Left colon (tissue), 2 donors: ENCODE data around the gene ANKRD11. TPM values are rescaled to one million over a fixed set of nuclear protein-coding genes. Genes with fewer than 3 reads are reported as not detected.
"Not testable (repeated sequence)": the region's sequence is repeated elsewhere in the genome, so short reads cannot be mapped to it uniquely, and the experiment has no call there.

ENCODE experiments used
- ATAC-seq: fragments of 200-7000 bp; cut with Tn5 transposase; one replicate; pipeline ENCODE4 v1.9.1; 2020; ENCODE audit warnings: mild to moderate bottlenecking, moderate library complexity
- DNase-seq, 2 donors: peaks; one replicate each; pipeline ENCODE4 v3.0.0-alpha.2; 2020
- intact Hi-C, 2 donors: fragments of 100-400 bp; cut with DNase I in 1 of 2; cut with micrococcal nuclease in 1 of 2; formaldehyde crosslinking; loops; one replicate each; pipeline versions ENCODE4 v1.11.2 to v1.14.0; 2022; cut with DNase I, micrococcal nuclease
- total RNA-seq, 2 donors: library from RNA; stranded (reverse); fragmentation: NEBNext Ultra II Directional; extraction: Animal tissue kit (Norgen Biotek cat#: 25700); gene quantifications; one replicate each; pipeline ENCODE4 v1.2.1, GENCODE V29; 2021
- donor health status: DM: no; HTN: no; CAD: no.
- donor health status: DM: yes; HTN: yes; CAD: no.

The ANKRD11 gene
- total RNA-seq, 2 donors from 2014 or later: 82.5 to 135 TPM

GRCh38 chr16:89485701-89486246, 4.6 kb downstream of the ANKRD11 start:
- ATAC-seq (no peak), DNase-seq (no peak)
- intact Hi-C loops: no loop called here

- ATAC-seq (peak; percentile 16), DNase-seq (peak; percentile 27 to 54)
- intact Hi-C loops: no loop called here
Measured at GRCh38 chr16:89484923-89485679, 5.3 kb downstream of the ANKRD11 start.

GRCh38 chr16:89484041-89484501, 6.3 kb downstream of the ANKRD11 start:
- intact Hi-C loops: no loop called here
- no peak for ATAC-seq
- DNase-seq: no peak

- intact Hi-C loops: no loop called here
- DNase-seq (peak; percentile 51 to 65), ATAC-seq (peak; percentile 91)
Measured at GRCh38 chr16:89482817-89483205, 7.5 kb downstream of the ANKRD11 start.

GRCh38 chr16:89482150-89482816, 8.1 kb downstream of the ANKRD11 start:
- ATAC-seq: peak; percentile 76
- intact Hi-C loops: no loop called here
- DNase-seq: peak in 1 of 2 donors; percentile 38

GRCh38 chr16:89481356-89481955, 8.9 kb downstream of the ANKRD11 start:
- intact Hi-C loops: no loop called here
- ATAC-seq (no peak), DNase-seq (no peak)

- DNase-seq (no peak), ATAC-seq (no peak)
- intact Hi-C loops: no loop called here
Measured at GRCh38 chr16:89478576-89479221, 11.7 kb downstream of the ANKRD11 start.

GRCh38 chr16:89476811-89477261, 13.5 kb downstream of the ANKRD11 start:
- intact Hi-C loops: no loop called here
- DNase-seq: no peak
- no peak for ATAC-seq

GRCh38 chr16:89476379-89476778, 14.0 kb downstream of the ANKRD11 start:
- intact Hi-C loops: no loop called here
- no peak for DNase-seq
- no peak for ATAC-seq

GRCh38 chr16:89475144-89475543, 15.2 kb downstream of the ANKRD11 start:
- intact Hi-C loops: no loop called here
- DNase-seq: no peak
- no peak for ATAC-seq

GRCh38 chr16:89473791-89474414, 16.5 kb downstream of the ANKRD11 start:
- intact Hi-C loops: no loop called here
- DNase-seq: no peak
- peak; percentile 50 for ATAC-seq

- DNase-seq (no peak), ATAC-seq (no peak)
- intact Hi-C loops: no loop called here
Measured at GRCh38 chr16:89473136-89473712, 17.1 kb downstream of the ANKRD11 start.

GRCh38 chr16:89472711-89473075, 17.7 kb downstream of the ANKRD11 start:
- intact Hi-C loops: no loop called here
- DNase-seq (no peak), ATAC-seq (peak; percentile 53)

GRCh38 chr16:89467382-89467781, 23.0 kb downstream of the ANKRD11 start:
- no peak for DNase-seq
- intact Hi-C loops: no loop called here
- ATAC-seq: no peak

- peak; percentile 79 for ATAC-seq
- DNase-seq: no peak
- intact Hi-C loops: no loop called here
Measured at GRCh38 chr16:89466920-89467319, 23.4 kb downstream of the ANKRD11 start.

- intact Hi-C loops, ATAC-seq, DNase-seq: not testable (repeated sequence)
Measured at GRCh38 chr16:89463312-89463711, 27.0 kb downstream of the ANKRD11 start.

GRCh38 chr16:89462639-89463038, 27.7 kb downstream of the ANKRD11 start:
- DNase-seq, ATAC-seq, intact Hi-C loops: not testable (repeated sequence)

- intact Hi-C loops, ATAC-seq, DNase-seq: not testable (repeated sequence)
Measured at GRCh38 chr16:89461890-89462289, 28.5 kb downstream of the ANKRD11 start.
